ENCODE results near the gene TYW5.
A peak's percentile ranks its signal among the peaks of the same experiment; 100 is the strongest.
"Not testable (repeated sequence)": the region's sequence is repeated elsewhere in the genome, so short reads cannot be mapped to it uniquely, and the experiment has no call there.

The TYW5 gene

DNA sequence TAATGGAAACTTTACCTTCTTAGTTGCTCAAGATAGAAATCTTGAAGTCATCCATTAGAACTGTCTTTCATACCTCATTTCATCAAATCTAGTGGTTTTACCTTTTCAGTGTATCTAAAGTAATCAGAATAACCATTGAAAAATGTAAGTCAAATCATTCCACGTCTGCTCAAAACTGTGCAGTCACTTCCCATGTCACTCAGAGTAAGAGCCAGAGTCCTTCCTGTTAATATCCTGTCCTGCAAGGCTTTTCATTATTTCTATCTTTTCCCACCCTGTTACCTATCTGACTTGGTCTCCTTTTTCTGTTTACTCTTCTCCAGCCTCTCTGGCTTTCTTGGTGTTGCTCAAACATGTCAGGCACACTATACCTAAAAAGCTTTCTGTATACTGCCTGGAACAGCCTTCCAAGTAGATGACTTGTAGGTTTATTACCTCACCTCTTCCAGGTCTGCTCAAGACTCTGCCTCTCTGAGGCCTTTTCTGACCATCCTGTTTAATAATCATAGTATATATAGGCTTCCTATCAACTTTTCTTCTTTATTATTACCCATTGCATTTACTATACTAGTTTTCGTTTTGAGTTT is 40.8 kb downstream of the TYW5 start:
- DNase-seq: no peak

DNA sequence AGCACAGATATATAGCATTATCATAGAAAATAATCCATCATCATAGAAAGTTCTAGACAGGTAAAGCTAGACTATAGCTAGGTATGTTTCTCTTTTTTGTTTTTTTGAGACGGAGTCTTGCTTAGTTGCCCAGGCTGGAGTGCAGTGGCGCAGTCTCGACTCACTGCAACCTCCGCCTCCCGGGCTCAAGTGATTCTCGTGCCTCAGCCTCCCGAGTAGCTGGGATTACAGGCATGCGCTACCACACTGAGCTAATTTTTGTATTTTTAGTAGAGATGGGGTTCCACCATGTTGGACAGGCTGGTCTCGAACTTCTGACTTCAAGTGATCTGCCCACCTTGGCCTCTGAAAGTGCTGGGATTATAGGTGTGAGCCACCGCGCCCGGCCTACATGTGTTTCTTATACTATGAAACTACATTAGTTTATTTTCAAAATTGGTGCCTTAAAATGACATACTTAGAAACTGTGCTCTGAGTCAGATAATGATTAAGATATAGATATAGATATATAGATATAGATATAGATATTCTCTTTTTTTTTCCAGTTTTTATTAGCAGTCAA is 42.7 kb downstream of the TYW5 start:
- DNase-seq: not testable (repeated sequence)

- DNase-seq: no peak
Measured at GRCh38 chr2:199911877-199912161, 43.5 kb downstream of the TYW5 start.

GRCh38 chr2:199911052-199911876 is 44.0 kb downstream of the TYW5 start, which contains the start of gene C2orf69:
TSS of gene C2orf69 (plus strand) at chr2:199911293. CDS start at chr2:199911439, 146 bp downstream.
- peak; percentile 91 for DNase-seq

GRCh38 chr2:199910338-199911051 is 44.8 kb downstream of the TYW5 start:
- no peak for DNase-seq

DNA sequence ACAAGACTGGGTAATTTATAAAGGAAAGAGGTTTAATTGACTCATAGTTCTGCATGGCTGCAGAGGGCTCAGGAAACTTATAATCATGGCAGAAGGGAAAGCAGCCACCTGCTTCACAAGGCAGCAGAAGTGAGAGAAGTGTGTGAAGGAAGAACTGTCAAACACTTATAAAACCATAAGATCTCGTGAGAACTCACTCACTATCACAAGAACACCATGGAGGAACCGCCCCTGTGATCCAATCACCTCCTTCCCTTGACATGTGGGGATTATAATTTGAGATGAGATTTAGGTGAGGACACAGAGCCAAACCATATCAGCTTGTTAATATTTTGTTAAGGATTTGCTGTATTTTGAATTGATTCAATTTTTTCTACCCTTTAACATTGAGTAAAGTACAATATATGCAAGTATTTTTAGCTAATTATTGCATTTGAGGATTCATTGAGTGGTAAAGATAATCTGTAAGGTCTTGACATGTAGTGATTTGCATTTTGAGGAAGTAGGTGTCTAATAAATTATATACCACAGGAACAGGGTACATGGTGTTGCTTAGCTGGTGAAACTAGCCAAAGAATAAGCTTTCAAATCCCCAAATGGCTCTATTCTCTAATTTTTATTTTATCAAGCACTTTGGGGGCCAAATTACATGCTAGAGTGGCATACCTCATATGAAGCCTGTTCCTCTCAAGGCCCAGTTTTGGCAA is 48.1 kb downstream of the TYW5 start:
- no peak for DNase-seq

GRCh38 chr2:199903111-199903510 is 52.2 kb downstream of the TYW5 start:
- DNase-seq: no peak

DNA sequence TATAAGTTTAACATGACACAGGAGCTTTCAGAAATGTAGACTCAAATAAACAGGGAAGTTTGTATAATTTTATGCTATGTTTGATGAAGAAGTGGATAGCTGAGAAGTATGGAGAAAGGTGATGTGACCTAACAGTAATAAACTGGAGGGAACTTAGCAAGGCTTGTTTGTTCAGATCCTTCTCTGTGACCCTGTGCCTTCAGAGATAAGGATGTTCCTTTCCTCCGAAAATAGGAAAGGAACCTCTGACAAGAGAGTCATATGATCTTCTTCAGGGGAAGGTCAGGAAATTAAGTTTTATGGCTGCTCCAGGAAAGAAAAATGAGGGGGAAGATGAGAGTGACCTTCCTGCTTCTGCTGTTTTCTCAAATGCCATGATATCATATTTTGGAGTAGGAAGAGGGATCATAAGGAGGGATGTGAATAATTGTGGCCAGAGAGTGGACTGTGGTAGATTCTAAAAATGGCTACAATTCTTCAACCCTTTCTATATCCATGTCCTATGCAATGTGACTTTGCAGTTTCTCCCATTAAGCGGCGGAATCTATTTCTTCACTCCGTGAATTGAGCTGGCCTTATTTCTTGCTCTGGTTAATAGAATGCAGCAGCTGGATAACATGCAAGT is 52.7 kb downstream of the TYW5 start:
- DNase-seq: no peak

DNA sequence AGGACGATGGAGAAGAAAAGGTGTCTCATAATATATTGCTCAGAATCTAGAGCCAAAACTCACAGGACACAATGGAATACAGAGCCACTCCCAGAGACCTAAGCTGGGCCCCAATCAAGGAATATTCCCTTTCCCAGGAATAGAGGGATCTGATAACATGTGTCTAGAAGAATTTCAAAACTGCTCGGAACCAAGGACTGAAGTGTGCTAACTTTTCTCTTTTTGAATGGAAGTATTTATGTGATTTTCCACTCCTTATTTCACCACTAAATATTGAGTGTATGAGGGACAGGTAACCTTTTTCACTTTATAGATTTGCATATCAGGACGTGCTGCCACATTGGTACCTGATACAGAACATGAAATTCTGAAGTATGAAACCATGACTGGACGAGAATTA is 53.3 kb downstream of the TYW5 start:
- DNase-seq: no peak

DNA sequence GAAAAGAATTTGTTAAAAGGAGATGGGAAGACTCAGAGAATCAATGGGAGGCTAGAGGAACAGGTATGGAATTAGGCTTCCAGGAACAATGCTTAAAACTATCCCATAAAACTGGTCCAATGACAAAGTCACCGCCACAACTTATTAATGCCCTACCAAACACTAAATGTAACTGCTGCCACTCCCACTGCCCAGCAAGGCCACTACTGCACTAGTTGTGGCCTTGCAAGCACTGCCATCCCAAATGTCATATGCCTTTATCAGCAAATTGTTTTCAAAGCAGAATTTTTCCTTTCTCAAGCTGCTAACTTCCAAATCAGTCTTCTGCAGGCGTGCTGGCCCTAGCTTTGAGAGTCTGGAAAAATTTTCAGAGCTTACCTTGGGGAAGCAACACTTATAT is 58.7 kb downstream of the TYW5 start:
- DNase-seq: no peak

- DNase-seq: no peak
Measured at GRCh38 chr2:199895406-199895805, 59.9 kb downstream of the TYW5 start.

GRCh38 chr2:199883474-199884212 is 71.6 kb downstream of the TYW5 start:
- DNase-seq: no peak

GRCh38 chr2:199882667-199883066 is 72.6 kb downstream of the TYW5 start:
- no peak for DNase-seq

Measured in activated T-cell treated with anti-CD3 and anti-CD28 coated beads, Interleukin-2, amount 50 U/mL, for 1 hour (primary cell).